ENCODE results near the gene BLM. TPM values are rescaled to one million over a fixed set of nuclear protein-coding genes. Genes with fewer than 3 reads are reported as not detected.
"Not testable (repeated sequence)": the region's sequence is repeated elsewhere in the genome, so short reads cannot be mapped to it uniquely, and the experiment has no call there.

The BLM gene
- polyA plus RNA-seq, 3 donors from 2014 or later, result 2.3 to 10.0 (median 7.5) TPM

- no peaks in the 10 kb centered on the region for H3K36me3 Mint-ChIP-seq
- H3K27ac Mint-ChIP-seq, result no peak overlapping the region
- DNase-seq, result no peak
- H3K27me3 Mint-ChIP-seq (ENCODE audit: low read depth in 3 of 3), result peaks cover 2 to 8% (median 2%) of the 10 kb centered on the region in 3 donors
- H3K4me3 Mint-ChIP-seq, result no peak overlapping the region
- peaks cover 0 to 2% (median 0%) of the 10 kb centered on the region in 6 donors for H3K9me3 Mint-ChIP-seq
- H3K4me1 Mint-ChIP-seq, result peaks cover 5 to 9% of the 10 kb centered on the region in 2 donors
Measured at GRCh38 chr15:90683876-90684275, 33.3 kb upstream of the BLM start.

GRCh38 chr15:90684281-90684680 lies 32.9 kb upstream of the BLM start:
- Mint-ChIP-seq H3K4me1 (peaks cover 5 to 9% of the 10 kb centered on the region in 2 donors), H3K9me3 (peaks cover 0 to 2% (median 1%) of the 10 kb centered on the region in 6 donors), H3K36me3 (peaks cover under 1% of the 10 kb centered on the region in 3 donors), H3K27me3 (ENCODE audit: low read depth in 3 of 3) (peaks cover 0 to 8% (median 2%) of the 10 kb centered on the region in 3 donors), H3K27ac (no peak overlapping the region), H3K4me3 (no peak overlapping the region)
- no peak for DNase-seq

GRCh38 chr15:90685591-90686434 lies 31.3 kb upstream of the BLM start:
- Mint-ChIP-seq H3K4me3 (no peak overlapping the region), H3K36me3 (peaks cover 3 to 4% (median 4%) of the 10 kb centered on the region in 3 donors), H3K4me1 (peaks cover 5 to 9% of the 10 kb centered on the region in 2 donors), H3K27me3 (ENCODE audit: low read depth in 3 of 3) (peaks cover 0 to 6% (median 2%) of the 10 kb centered on the region in 3 donors), H3K27ac (no peak overlapping the region), H3K9me3 (peaks cover 2 to 5% (median 4%) of the 10 kb centered on the region in 6 donors)
- no peak for DNase-seq

DNA sequence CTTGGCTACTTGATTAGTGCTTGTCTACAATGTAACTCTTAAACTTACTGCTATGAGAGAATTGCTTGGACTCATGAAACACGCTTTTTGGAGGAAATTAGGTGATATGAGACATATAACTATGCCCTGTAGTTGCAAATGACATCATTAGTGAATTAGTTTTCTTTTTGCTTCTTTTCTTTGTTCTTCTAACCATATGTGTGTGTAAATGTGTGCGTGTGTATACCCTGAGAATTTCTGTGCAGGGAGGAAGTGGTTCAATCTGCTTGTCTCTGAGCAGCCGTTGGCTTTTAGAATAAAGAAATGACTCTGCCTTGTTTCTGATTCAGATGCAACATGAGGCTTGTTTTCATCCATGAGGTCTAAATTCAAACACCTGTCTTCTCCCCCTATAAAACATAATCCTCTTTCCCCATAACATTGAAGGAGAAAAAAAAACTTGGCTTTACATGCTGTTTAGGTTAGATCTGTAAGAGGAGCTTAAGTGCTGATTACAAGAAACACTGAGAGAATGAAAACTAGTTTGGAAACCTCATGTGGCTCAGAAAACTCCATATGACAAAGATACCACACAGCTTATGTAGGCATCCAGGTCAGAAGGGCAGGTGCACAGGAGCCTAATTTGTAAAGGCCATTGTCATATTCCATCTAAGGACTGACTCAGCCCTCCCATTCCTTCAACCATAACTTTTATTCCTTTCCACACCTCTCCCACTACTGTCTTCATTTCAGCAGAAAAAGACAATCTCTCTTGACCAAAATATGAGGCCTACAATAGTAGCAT lies 30.5 kb upstream of the BLM start:
- Mint-ChIP-seq H3K36me3 (peaks cover 3 to 4% (median 4%) of the 10 kb centered on the region in 3 donors), H3K27ac (no peak overlapping the region), H3K4me3 (no peak overlapping the region), H3K9me3 (peaks cover 2 to 5% (median 4%) of the 10 kb centered on the region in 6 donors), H3K4me1 (peaks cover 5 to 9% of the 10 kb centered on the region in 2 donors), H3K27me3 (ENCODE audit: low read depth in 3 of 3) (peaks cover 0 to 6% (median 2%) of the 10 kb centered on the region in 3 donors)
- DNase-seq, result no peak

DNA sequence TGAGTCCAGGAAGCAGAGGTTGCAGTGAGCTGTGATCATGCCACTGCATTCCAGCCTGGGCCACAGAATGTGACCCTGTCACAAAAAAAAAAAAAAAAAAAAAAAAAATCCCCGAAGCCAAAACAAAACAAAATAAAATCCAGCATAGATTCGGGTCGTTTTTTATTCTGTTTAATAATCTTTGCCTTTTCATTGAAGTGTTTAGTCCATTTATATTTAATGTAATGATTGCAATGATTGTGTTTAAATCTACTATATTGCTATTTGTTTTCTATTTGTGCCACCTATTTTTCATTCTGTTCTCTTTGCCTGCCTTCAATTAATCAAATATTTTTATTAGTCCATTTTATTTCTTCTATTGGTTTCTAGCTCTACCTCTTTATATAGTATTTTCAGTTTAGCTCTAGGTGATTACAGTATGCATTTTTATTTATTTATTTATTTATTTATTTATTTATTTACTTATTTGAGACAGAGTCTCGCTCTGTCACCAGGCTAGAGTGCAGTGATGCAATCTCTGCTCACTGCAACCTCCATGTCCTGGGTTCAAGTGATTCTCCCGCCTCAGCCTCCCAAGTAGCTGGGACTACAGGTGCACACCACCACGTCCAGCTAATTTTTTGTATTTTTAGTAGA lies 27.7 kb upstream of the BLM start:
- H3K36me3 Mint-ChIP-seq; DNase-seq; H3K27me3 Mint-ChIP-seq (ENCODE audit: low read depth in 3 of 3); H3K4me3 Mint-ChIP-seq; H3K27ac Mint-ChIP-seq; H3K9me3 Mint-ChIP-seq; H3K4me1 Mint-ChIP-seq: not testable (repeated sequence)

DNA sequence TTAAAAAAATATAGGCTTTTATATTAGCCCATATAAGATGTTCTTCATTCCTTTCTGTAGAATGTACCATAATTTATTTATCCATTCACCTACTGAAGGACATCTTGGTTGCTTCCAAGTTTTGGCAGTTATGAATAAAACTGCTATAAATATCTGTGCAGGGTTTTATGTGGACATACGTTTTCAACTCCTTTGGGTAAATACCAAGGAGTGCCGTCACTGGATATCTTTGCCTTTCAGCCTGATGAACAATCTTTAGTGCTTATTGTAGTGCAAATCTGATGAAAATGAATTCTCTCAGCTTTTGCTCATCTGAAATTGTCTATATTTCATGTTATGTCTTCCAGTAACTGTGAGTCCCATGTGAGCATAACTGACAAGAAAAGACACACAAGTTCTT lies 26.6 kb upstream of the BLM start:
- DNase-seq, result no peak
- H3K4me1 Mint-ChIP-seq, result peaks cover 5 to 9% of the 10 kb centered on the region in 2 donors
- peaks cover 2 to 5% (median 4%) of the 10 kb centered on the region in 6 donors for H3K9me3 Mint-ChIP-seq
- H3K27ac Mint-ChIP-seq, result no peak overlapping the region
- peaks cover 3 to 4% (median 4%) of the 10 kb centered on the region in 3 donors for H3K36me3 Mint-ChIP-seq
- peaks cover 0 to 2% (median 2%) of the 10 kb centered on the region in 3 donors for H3K27me3 Mint-ChIP-seq (ENCODE audit: low read depth in 3 of 3)
- no peak overlapping the region for H3K4me3 Mint-ChIP-seq

DNA sequence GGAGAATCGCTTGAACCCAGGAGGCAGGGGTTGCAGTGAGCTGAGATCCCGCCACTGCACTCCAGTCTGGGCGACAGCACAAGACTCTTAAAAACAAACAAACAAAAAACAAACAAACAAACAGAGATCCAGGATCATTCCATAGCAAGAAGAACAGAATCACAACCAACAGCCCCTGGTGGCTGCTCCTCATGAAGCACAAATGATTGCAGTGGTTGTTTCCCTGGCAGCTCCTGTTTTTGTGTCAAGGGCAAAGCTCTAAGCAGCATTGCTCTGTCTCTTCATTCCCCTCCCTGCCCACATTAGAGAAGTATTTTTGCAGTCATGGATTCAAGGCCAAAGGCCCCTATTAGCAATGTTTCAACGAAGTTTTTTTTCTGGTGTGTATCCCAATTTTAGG lies 25.8 kb upstream of the BLM start:
- no peak for DNase-seq
- H3K9me3 Mint-ChIP-seq, result peaks cover 2 to 5% (median 4%) of the 10 kb centered on the region in 6 donors
- peaks cover 4 to 6% of the 10 kb centered on the region in 2 donors for H3K4me1 Mint-ChIP-seq
- peaks cover 3 to 4% (median 4%) of the 10 kb centered on the region in 3 donors for H3K36me3 Mint-ChIP-seq
- H3K4me3 Mint-ChIP-seq, result no peak overlapping the region
- peaks cover 0 to 2% (median 2%) of the 10 kb centered on the region in 3 donors for H3K27me3 Mint-ChIP-seq (ENCODE audit: low read depth in 3 of 3)
- H3K27ac Mint-ChIP-seq, result no peak overlapping the region

GRCh38 chr15:90691982-90692773 lies 25.0 kb upstream of the BLM start:
- H3K27me3 Mint-ChIP-seq (ENCODE audit: low read depth in 3 of 3), result peaks cover 0 to 2% (median 2%) of the 10 kb centered on the region in 3 donors
- peaks cover 2 to 5% (median 4%) of the 10 kb centered on the region in 6 donors for H3K9me3 Mint-ChIP-seq
- H3K27ac Mint-ChIP-seq, result no peak overlapping the region
- H3K4me1 Mint-ChIP-seq, result no peaks in the 10 kb centered on the region
- H3K36me3 Mint-ChIP-seq, result peaks cover 3 to 4% (median 4%) of the 10 kb centered on the region in 3 donors
- H3K4me3 Mint-ChIP-seq, result no peak overlapping the region
- no peak for DNase-seq

- Mint-ChIP-seq H3K9me3 (no peaks in the 10 kb centered on the region), H3K36me3 (no peaks in the 10 kb centered on the region), H3K27me3 (ENCODE audit: low read depth in 3 of 3) (peaks cover 0 to 2% (median 0%) of the 10 kb centered on the region in 3 donors), H3K4me3 (no peak overlapping the region), H3K27ac (no peak overlapping the region), H3K4me1 (no peaks in the 10 kb centered on the region)
- no peak for DNase-seq
Measured at GRCh38 chr15:90694987-90695386, 22.2 kb upstream of the BLM start.

GRCh38 chr15:90697175-90697574 lies 20.0 kb upstream of the BLM start:
- Mint-ChIP-seq H3K4me1 (no peaks in the 10 kb centered on the region), H3K4me3 (no peak overlapping the region), H3K9me3 (no peaks in the 10 kb centered on the region), H3K27me3 (ENCODE audit: low read depth in 3 of 3) (peaks cover 0 to 2% (median 0%) of the 10 kb centered on the region in 3 donors), H3K27ac (no peak overlapping the region), H3K36me3 (no peaks in the 10 kb centered on the region)
- no peak for DNase-seq

- no peak overlapping the region for H3K4me3 Mint-ChIP-seq
- peak overlapping the region in 1 of 6 donors; percentile 20 for H3K27ac Mint-ChIP-seq
Measured at GRCh38 chr15:90698629-90699028, 18.5 kb upstream of the BLM start.

DNA sequence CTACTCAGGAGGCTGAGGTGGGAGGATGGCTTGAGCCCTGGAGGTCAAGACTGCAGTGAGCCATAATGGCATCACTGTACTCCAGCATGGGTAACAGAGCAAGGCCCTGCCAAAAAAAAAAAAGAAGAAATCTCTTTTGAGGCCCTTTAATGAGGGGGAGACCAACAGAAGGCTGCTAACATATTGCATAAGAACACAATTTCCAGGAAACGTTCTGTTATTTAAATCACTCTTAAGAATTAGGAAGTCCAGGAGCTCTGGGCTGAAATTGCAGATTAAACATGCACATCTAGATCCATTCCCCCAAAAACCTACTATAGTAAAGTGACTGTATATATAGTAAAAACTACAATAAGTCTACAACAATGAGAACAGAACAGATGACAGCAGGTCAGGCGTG lies 16.1 kb upstream of the BLM start:
- no peak overlapping the region for H3K4me3 Mint-ChIP-seq
- no peak for DNase-seq
- H3K27me3 Mint-ChIP-seq (ENCODE audit: low read depth in 3 of 3), result no peaks in the 10 kb centered on the region
- H3K36me3 Mint-ChIP-seq, result peaks cover 8 to 10% (median 9%) of the 10 kb centered on the region in 3 donors
- H3K9me3 Mint-ChIP-seq, result peaks cover 0 to 5% (median 0%) of the 10 kb centered on the region in 6 donors
- no peak overlapping the region for H3K27ac Mint-ChIP-seq
- no peaks in the 10 kb centered on the region for H3K4me1 Mint-ChIP-seq

More at GRCh38 chr15:90698629-90699028, 18.5 kb upstream of the BLM start:
- Mint-ChIP-seq H3K36me3 (peaks cover 4 to 10% (median 7%) of the 10 kb centered on the region in 3 donors), H3K9me3 (peaks cover 0 to 5% (median 0%) of the 10 kb centered on the region in 6 donors), H3K4me1 (no peaks in the 10 kb centered on the region), H3K27me3 (ENCODE audit: low read depth in 3 of 3) (peaks cover 0 to 2% (median 0%) of the 10 kb centered on the region in 3 donors)
- DNase-seq, result no peak
